HG03159 (cell line): ENCODE results near the gene PIEZO1.
A peak's percentile ranks its signal among the peaks of the same experiment; 100 is the strongest.

ENCODE experiments used
- ATAC-seq: cut with Tn5 transposase; IDR thresholded peaks from one replicate; pipeline ENCODE4 v1.9.1; 2021; ENCODE audit warnings: mild to moderate bottlenecking, moderate library complexity; ENCODE audit not compliant: unreplicated experiment

PIEZO1 gene

GRCh38 chr16:88705801-88706228 lies 79.2 kb downstream of the PIEZO1 start:
- ATAC-seq, result peak; percentile 7

- no peak for ATAC-seq
These were observed 79.8 kb downstream of the PIEZO1 start for GRCh38 chr16:88705076-88705684.

- no peak for ATAC-seq
These were observed 81.3 kb downstream of the PIEZO1 start for GRCh38 chr16:88703486-88704309.

- no peak for ATAC-seq
These were observed 82.4 kb downstream of the PIEZO1 start for GRCh38 chr16:88702371-88703210.

- no peak for ATAC-seq
These were observed 83.2 kb downstream of the PIEZO1 start for GRCh38 chr16:88701581-88702370.

GRCh38 chr16:88700636-88701482 lies 84.2 kb downstream of the PIEZO1 start:
- peak; percentile 73 for ATAC-seq

DNA sequence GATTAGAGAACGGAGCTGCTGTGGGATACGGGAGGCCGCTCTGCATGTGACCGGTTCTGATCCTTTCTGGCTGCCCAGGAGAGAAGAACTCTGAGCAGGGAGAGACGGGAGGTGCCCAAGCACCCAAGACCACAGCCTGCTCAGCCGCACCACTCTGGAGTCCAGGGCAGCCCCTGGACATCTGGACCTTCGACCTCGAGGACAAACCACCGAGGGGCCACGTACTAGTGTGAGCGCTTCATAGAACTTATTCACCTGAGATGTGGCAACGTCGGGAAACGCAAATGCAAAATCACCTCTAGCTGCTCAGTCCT lies 84.7 kb downstream of the PIEZO1 start:
- ATAC-seq, result no peak

DNA sequence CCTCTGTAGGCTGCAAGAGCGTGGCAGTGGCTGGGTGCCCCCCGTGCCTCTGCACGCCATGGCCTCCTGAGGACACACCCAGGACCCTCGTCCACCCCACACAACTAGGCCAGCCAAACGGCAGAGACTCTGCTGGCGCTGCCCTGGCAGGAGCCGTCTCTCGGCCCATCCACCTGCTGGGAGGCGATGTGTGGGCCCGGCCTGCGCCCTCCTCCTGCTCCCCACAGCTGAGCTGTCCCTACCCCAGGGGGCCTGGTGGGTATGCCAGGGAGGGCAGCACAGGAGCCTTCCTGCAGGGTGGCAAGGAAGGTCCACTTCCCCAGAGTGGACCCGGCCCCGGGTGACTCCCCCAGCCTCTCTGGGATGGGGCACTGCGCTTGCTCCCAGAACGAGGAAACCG lies 85.8 kb downstream of the PIEZO1 start:
- no peak for ATAC-seq

DNA sequence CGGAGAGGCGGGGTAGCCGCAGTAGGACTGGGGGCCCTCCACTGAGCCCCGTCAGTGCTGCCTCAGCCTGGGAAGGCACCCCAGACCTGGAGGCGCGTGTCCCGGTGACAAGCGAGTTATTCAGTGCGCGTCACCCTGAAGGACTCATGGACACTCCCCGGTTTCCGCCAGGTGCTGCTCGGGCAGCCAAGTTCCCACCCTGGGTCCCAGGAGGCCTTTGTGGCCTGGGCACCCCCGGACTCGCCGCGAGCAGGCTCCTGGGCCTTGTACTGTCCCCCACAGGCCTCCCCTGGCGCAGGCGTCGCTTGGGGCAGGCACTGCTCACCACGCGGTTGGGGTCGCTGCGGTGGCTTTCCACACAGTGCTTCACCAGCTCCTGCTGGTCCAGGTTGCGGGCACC lies 86.4 kb downstream of the PIEZO1 start:
- no peak for ATAC-seq

GRCh38 chr16:88697831-88698615 lies 87.0 kb downstream of the PIEZO1 start:
- ATAC-seq, result no peak

DNA sequence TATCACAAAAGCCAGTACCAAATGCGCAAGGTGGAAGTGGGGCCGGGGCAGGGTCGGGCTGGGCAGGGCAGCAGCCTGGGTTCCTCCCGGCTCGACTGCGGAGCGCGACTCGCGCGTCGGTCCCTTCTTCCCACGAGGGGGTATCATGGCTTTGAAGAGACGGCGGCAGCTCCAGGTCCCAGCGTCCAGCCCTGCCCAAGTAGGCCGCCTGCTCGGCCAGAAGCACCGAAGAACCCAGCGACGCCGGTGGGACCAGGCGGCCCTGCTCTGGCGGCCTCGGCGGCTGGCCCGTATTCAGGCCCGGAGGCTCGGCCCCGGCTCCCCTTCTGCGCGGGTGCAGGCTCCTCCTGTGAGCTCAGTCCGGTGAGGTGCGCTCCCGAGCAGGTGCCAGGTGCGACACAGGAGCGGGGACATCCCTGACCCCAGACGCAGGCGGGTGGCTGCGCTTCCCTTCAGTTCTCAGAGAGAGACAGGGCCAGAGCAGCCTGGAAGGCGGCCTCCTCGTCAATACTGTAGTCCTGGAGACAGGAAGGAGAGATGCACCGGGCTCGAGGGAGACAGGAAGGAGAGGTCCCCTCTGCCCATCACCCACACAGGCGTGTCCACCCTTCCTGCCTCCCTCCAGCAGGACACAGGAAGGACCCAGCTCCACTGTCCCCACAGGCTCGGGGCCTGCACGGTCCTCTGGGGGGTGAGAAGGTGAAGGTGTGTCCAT lies 87.7 kb downstream of the PIEZO1 start:
- ATAC-seq, result no peak

DNA sequence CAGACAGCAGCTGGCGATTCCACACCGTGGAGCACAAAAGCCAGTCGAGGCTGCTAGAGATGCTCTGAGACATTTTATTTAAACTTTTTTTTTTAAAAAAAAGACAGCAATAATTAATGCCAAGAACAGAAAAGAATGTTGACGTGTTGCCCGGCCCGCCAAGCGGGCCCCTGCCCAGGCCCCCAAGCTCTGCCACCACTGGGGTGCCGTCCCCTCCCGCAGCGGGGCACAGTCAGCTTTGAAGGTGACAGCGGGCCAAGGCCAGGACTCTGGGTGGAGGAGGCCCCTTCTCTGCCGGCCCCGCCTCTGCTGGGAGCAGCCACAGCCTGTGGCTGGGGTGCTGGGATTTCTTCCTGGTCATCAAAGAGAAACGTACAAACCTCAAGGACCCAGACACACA lies 88.6 kb downstream of the PIEZO1 start:
- ATAC-seq, result no peak

GRCh38 chr16:88695753-88696152 lies 89.3 kb downstream of the PIEZO1 start:
- no peak for ATAC-seq

- ATAC-seq, result no peak
These were observed 89.8 kb downstream of the PIEZO1 start for GRCh38 chr16:88695218-88695617.

DNA sequence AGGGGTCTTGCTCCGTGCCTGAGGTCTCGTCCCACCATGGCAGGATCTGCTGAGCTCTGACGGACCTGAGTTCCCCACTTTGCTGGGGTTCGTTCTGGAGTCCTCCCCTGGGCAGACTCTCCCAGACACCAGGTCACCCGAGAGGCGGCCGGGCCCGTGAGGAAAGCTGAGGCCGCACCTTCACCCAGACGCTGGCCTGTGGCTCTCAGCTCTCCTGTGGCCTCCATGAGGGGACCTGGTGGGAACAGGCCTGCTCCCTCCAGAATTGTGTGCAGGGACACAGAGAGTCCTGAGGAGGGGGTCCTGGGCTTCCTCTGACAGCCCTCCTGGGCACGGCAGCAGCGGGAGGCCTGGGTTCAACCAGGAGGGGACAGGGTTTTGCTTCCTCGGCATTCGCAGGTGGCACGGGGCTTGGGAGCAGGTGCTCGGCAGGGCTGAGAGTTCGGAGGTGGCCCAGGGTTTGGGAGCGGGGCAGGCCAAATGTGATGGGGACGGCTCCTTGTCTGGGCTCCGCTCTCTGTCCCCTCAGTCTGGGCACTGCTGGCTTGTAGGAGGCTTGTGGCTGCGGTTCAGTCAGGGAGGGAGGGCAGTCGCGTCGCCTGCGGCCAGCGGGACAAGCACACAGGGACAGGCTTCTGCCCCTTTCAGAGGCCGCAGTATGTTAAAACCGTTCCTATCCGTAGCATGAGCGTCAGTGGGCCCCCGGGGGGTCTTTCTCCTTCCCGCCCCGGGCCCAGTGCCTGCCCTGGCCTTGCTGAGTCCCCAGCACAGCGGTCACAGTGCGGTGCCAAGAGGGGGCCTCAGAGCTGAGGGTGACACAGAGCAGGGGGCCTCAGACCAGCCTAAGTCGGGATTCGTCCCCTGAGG lies 90.6 kb downstream of the PIEZO1 start:
- no peak for ATAC-seq

DNA sequence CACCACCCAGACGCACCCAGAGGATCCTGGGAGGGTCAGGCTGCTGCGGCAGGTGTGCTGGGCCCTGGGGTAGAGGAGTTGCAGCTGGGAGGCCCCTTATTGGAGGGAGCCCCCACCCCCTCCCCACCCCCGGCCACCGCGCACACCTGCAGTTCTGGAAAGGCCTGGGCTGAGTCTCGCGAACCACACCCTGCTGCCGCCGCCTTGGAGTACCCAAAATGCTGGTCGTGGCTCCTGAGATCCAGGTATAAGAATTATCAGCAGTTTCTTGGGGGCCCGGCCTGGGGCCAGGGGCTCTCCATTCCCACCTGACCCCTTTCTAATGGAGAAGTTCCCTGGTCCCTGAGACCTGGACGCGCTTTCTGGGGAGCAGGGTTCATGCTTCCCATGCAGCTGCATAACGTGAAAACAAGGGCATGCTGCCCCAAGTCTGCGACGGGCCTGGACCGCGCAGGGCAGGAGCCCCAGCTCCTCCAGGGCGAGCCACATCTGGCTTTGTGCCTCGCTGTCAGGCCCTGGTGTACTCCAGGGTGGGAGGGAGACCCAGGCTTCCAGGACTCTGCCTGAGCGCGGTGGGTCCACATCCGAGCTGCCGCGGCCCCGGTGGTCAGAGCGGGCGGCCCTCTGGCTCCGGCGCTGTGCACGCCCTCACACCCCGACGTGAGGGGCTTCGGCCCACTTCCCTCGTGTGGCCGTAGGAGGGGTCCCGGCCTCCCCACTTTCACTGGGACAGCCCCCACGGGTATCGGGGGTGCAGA lies 91.4 kb downstream of the PIEZO1 start:
- ATAC-seq, result no peak

DNA sequence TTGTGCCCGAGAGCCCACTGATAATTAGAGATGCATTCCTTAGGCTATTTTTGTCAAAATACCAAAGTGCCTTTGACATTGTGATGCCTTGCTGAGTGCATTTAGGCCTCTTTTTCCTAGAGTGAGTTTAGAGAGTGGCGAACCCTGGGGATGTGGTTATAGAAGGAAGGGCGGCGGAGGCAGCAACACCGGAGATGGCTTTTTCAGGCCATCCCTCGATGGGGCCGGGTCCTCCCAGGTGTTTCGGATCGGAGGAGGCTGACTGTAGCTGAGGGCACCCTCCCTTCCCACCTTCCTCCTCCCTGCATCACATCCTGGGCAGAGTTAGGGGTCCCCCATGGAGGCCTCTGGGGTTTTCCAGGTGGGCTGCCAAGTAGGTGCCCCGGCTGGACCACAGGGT lies 92.2 kb downstream of the PIEZO1 start:
- ATAC-seq, result no peak
